Measurements from ENCODE around the gene NR1H4. TPM values are rescaled to one million over a fixed set of nuclear protein-coding genes. Genes with fewer than 3 reads are reported as not detected.
"Not testable (repeated sequence)": the region's sequence is repeated elsewhere in the genome, so short reads cannot be mapped to it uniquely, and the experiment has no call there.

Gene NR1H4
- total RNA-seq, 2 donors from 2014 or later = not detected

- ATAC-seq = no peak
- DNase-seq (ENCODE audit: low spot score in 2 of 2) = no peak
- H3K36me3 Mint-ChIP-seq = no peaks in the 10 kb centered on the region
- H3K27ac Mint-ChIP-seq = no peak overlapping the region
- no peaks in the 10 kb centered on the region for H3K9me3 Mint-ChIP-seq
These were observed 19.8 kb downstream of the NR1H4 start for GRCh38 chr12:100493396-100494012.

GRCh38 chr12:100494026-100494425 is 20.4 kb downstream of the NR1H4 start:
- Mint-ChIP-seq H3K9me3 (no peaks in the 10 kb centered on the region), H3K27ac (no peak overlapping the region), H3K36me3 (no peaks in the 10 kb centered on the region)
- no peak for DNase-seq (ENCODE audit: low spot score in 2 of 2)
- no peak for ATAC-seq

GRCh38 chr12:100494538-100494937 is 20.9 kb downstream of the NR1H4 start:
- no peak overlapping the region for H3K27ac Mint-ChIP-seq
- no peaks in the 10 kb centered on the region for H3K9me3 Mint-ChIP-seq
- DNase-seq (ENCODE audit: low spot score in 2 of 2) = no peak
- no peak for ATAC-seq
- no peaks in the 10 kb centered on the region for H3K36me3 Mint-ChIP-seq

GRCh38 chr12:100497105-100497795 is 23.6 kb downstream of the NR1H4 start:
- DNase-seq (ENCODE audit: low spot score in 2 of 2) (no peak), ATAC-seq (no peak)
- peaks cover 0 to under 1% of the 10 kb centered on the region in 2 donors for H3K9me3 Mint-ChIP-seq
- H3K27ac Mint-ChIP-seq = no peak overlapping the region
- H3K36me3 Mint-ChIP-seq = no peaks in the 10 kb centered on the region

GRCh38 chr12:100498141-100498540 is 24.5 kb downstream of the NR1H4 start:
- no peak for DNase-seq (ENCODE audit: low spot score in 2 of 2)
- H3K9me3 Mint-ChIP-seq = peaks cover 0 to 3% of the 10 kb centered on the region in 2 donors
- no peak overlapping the region for H3K27ac Mint-ChIP-seq
- no peak for ATAC-seq
- H3K36me3 Mint-ChIP-seq = no peaks in the 10 kb centered on the region

GRCh38 chr12:100499416-100499815 is 25.8 kb downstream of the NR1H4 start:
- Mint-ChIP-seq H3K27ac (no peak overlapping the region), H3K36me3 (no peaks in the 10 kb centered on the region), H3K9me3 (peaks cover 0 to 3% of the 10 kb centered on the region in 2 donors)
- ATAC-seq (no peak), DNase-seq (ENCODE audit: low spot score in 2 of 2) (no peak)

- ATAC-seq = peak in 1 of 2 donors; percentile 36
- DNase-seq (ENCODE audit: low spot score in 2 of 2); H3K36me3 Mint-ChIP-seq; H3K9me3 Mint-ChIP-seq; H3K27ac Mint-ChIP-seq: not testable (repeated sequence)
These were observed 29.1 kb downstream of the NR1H4 start for GRCh38 chr12:100502718-100503117.

- H3K9me3 Mint-ChIP-seq = peaks cover 0 to 3% of the 10 kb centered on the region in 2 donors
- ATAC-seq (peak in 1 of 2 donors; percentile 22), DNase-seq (ENCODE audit: low spot score in 2 of 2) (no peak)
- no peaks in the 10 kb centered on the region for H3K36me3 Mint-ChIP-seq
- H3K27ac Mint-ChIP-seq = no peak overlapping the region
These were observed 29.6 kb downstream of the NR1H4 start for GRCh38 chr12:100503228-100503628.

GRCh38 chr12:100504804-100505203 is 31.1 kb downstream of the NR1H4 start:
- Mint-ChIP-seq H3K27ac (no peak overlapping the region), H3K36me3 (no peaks in the 10 kb centered on the region), H3K9me3 (peaks cover 0 to 3% of the 10 kb centered on the region in 2 donors)
- DNase-seq (ENCODE audit: low spot score in 2 of 2) (no peak), ATAC-seq (no peak)

- DNase-seq (ENCODE audit: low spot score in 2 of 2) (no peak), ATAC-seq (no peak)
- no peak overlapping the region for H3K27ac Mint-ChIP-seq
- H3K9me3 Mint-ChIP-seq = no peaks in the 10 kb centered on the region
- no peaks in the 10 kb centered on the region for H3K36me3 Mint-ChIP-seq
These were observed 35.1 kb downstream of the NR1H4 start for GRCh38 chr12:100508751-100509150.

GRCh38 chr12:100512692-100513091 is 39.0 kb downstream of the NR1H4 start:
- H3K9me3 Mint-ChIP-seq = peaks cover 6 to 7% of the 10 kb centered on the region in 2 donors
- H3K27ac Mint-ChIP-seq = no peak overlapping the region
- ATAC-seq (no peak), DNase-seq (ENCODE audit: low spot score in 2 of 2) (no peak)
- H3K36me3 Mint-ChIP-seq = peaks cover 0 to 4% of the 10 kb centered on the region in 2 donors

- peaks cover 0 to 4% of the 10 kb centered on the region in 2 donors for H3K36me3 Mint-ChIP-seq
- peaks cover 11 to 12% of the 10 kb centered on the region in 2 donors for H3K9me3 Mint-ChIP-seq
- DNase-seq (ENCODE audit: low spot score in 2 of 2) (no peak), ATAC-seq (no peak)
- no peak overlapping the region for H3K27ac Mint-ChIP-seq
These were observed 42.3 kb downstream of the NR1H4 start for GRCh38 chr12:100515968-100516367.

- no peak overlapping the region for H3K27ac Mint-ChIP-seq
- ATAC-seq = no peak
- peaks cover 0 to 4% of the 10 kb centered on the region in 2 donors for H3K36me3 Mint-ChIP-seq
- peaks cover 11 to 12% of the 10 kb centered on the region in 2 donors for H3K9me3 Mint-ChIP-seq
- no peak for DNase-seq (ENCODE audit: low spot score in 2 of 2)
These were observed 44.7 kb downstream of the NR1H4 start for GRCh38 chr12:100518376-100518775.

GRCh38 chr12:100520048-100520769 is 46.5 kb downstream of the NR1H4 start:
- Mint-ChIP-seq H3K36me3 (peaks cover 0 to 4% of the 10 kb centered on the region in 2 donors), H3K9me3 (peaks cover 11 to 12% of the 10 kb centered on the region in 2 donors), H3K27ac (no peak overlapping the region)
- no peak for DNase-seq (ENCODE audit: low spot score in 2 of 2)
- no peak for ATAC-seq

GRCh38 chr12:100521958-100522357 is 48.3 kb downstream of the NR1H4 start:
- ATAC-seq = no peak
- peaks cover 0 to 4% of the 10 kb centered on the region in 2 donors for H3K36me3 Mint-ChIP-seq
- no peak overlapping the region for H3K27ac Mint-ChIP-seq
- H3K9me3 Mint-ChIP-seq = peaks cover 9 to 11% of the 10 kb centered on the region in 2 donors
- DNase-seq (ENCODE audit: low spot score in 2 of 2) = no peak

- no peak for DNase-seq (ENCODE audit: low spot score in 2 of 2)
- peaks cover 0 to 5% of the 10 kb centered on the region in 2 donors for H3K9me3 Mint-ChIP-seq
- H3K36me3 Mint-ChIP-seq = no peaks in the 10 kb centered on the region
- no peak for ATAC-seq
- H3K27ac Mint-ChIP-seq = no peak overlapping the region
These were observed 54.4 kb downstream of the NR1H4 start for GRCh38 chr12:100528034-100528433.

GRCh38 chr12:100528471-100529127 is 54.9 kb downstream of the NR1H4 start:
- ATAC-seq (no peak), DNase-seq (ENCODE audit: low spot score in 2 of 2) (no peak)
- peaks cover 0 to 5% of the 10 kb centered on the region in 2 donors for H3K9me3 Mint-ChIP-seq
- no peaks in the 10 kb centered on the region for H3K36me3 Mint-ChIP-seq
- no peak overlapping the region for H3K27ac Mint-ChIP-seq

Data from activated naive CD4-positive, alpha-beta T cell treated with anti-CD3 and anti-CD28 coated beads, Interleukin-2, amount 50 U/mL, for 72 hours (primary cell).